Measurements from ENCODE around the gene DUSP3. TPM values are rescaled to one million over a fixed set of nuclear protein-coding genes. Genes with fewer than 3 reads are reported as not detected.
A peak's percentile ranks its signal among the peaks of the same experiment; 100 is the strongest.

The DUSP3 gene
- total and polyA plus RNA-seq, 11 donors = 208 to 363 (median 267) TPM

DNA sequence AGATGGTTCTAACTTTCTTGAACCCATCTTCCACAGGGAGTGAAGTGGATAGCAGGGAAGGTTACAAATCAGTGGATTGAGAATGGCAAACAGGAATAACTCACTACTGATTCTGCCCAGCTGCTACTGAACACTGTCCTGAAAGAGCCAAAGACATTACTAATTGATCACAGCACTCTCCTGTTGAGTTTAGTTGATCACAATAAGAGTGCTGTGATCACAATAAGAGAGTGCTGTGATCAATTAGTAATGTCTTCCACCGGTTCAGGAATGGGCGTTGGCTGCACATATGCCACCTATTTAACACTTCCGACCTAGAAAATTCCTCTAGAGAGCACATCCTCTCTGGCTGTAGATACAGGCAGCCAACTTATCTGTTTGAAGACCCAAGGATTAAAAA lies 12.8 kb upstream of the DUSP3 start:
- H3K4me1 ChIP-seq = peaks cover 0 to 10% (median 0%) of the 10 kb centered on the region in 12 donors
- H3K36me3 ChIP-seq = no peaks in the 10 kb centered on the region
- no peaks in the 10 kb centered on the region for H3K27me3 ChIP-seq
- no peak overlapping the region for H3K27ac ChIP-seq
- DNase-seq (no peak), ATAC-seq (peak; percentile 42 to 85 (median 73))
- intact Hi-C loops (cut with DNase I) = no loop called here
- WGBS, 4 donors = 7 to 18% (median 13%) methylated on average over 3 of the region's 3 CpGs
- TF ChIP-seq, protein P1, sequence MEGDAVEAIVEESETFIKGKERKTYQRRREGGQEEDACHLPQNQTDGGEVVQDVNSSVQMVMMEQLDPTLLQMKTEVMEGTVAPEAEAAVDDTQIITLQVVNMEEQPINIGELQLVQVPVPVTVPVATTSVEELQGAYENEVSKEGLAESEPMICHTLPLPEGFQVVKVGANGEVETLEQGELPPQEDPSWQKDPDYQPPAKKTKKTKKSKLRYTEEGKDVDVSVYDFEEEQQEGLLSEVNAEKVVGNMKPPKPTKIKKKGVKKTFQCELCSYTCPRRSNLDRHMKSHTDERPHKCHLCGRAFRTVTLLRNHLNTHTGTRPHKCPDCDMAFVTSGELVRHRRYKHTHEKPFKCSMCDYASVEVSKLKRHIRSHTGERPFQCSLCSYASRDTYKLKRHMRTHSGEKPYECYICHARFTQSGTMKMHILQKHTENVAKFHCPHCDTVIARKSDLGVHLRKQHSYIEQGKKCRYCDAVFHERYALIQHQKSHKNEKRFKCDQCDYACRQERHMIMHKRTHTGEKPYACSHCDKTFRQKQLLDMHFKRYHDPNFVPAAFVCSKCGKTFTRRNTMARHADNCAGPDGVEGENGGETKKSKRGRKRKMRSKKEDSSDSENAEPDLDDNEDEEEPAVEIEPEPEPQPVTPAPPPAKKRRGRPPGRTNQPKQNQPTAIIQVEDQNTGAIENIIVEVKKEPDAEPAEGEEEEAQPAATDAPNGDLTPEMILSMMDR (IDR thresholded peaks at IDR 0.05) = no peak
- TF ChIP-seq POLR2A (IDR thresholded peaks at IDR 0.05) = no peak
- no peak overlapping the region for H3K4me3 ChIP-seq
- H3K9me3 ChIP-seq = no peaks in the 10 kb centered on the region

DNA sequence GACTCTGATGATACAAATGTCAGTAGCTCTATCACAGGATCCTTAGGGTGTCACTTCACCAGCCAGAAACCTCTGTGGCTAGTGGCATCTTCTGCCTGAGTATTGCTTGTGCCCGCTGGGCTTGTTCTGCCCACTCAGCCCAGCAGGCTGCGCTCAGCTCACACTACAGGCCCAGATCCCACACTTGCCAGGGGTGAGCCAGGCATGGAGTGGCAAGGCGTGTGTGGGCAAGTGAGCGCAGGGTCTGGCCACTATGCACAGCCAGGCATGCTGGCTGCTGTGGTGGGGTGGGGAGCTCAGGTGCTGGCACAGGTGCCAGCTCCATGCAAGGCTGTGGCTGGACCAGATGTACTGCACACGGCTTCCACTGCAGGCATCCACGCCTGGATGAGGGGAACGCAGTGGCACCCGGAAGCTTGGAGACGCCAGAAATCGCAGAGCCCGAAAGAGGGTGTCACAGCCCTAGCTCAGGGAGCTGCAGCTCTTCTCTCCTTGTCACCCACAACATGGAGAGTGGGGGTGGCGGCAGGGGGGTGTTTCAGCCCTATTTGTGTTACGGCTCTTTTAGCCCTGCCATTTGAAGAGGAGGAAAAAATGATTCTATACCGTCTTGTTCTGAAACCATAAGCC lies 11.6 kb upstream of the DUSP3 start:
- no peak for DNase-seq
- Histone ChIP-seq H3K27me3 (no peaks in the 10 kb centered on the region), H3K9me3 (no peaks in the 10 kb centered on the region), H3K36me3 (no peaks in the 10 kb centered on the region), H3K4me3 (no peak overlapping the region), H3K27ac (no peak overlapping the region), H3K4me1 (peaks cover 0 to 10% (median 0%) of the 10 kb centered on the region in 12 donors)
- TF ChIP-seq, protein P1 (IDR thresholded peaks at IDR 0.05) = no peak
- no peak for TF ChIP-seq POLR2A (IDR thresholded peaks at IDR 0.05)
- intact Hi-C loops (cut with DNase I) = no loop called here
- 87 to 96% (median 91%) methylated on average over 11 to 14 of the region's 14 CpGs for WGBS, 4 donors
- peak in 3 of 4 donors; percentile 26 to 58 (median 28) for ATAC-seq

DNA sequence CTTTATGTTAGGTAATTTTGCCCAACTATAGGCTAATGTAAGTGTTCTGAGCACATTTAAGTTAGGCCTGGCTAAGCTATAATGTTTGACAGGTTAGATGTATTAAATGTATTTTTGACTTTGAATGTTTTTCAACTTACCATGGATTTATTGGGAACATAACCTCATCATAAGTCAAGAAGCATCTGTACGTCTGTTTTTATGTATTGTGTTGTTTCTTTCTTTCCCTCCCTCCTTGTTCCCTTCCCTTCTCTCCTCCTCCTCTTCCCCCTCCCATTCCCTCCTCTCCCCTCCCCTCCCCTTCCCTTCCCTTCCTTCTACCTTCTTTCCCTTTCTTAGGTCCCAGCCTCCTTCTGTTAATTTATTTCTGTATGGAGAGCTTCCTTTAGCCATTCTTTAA lies 10.7 kb upstream of the DUSP3 start:
- no peak overlapping the region for H3K27ac ChIP-seq

DNA sequence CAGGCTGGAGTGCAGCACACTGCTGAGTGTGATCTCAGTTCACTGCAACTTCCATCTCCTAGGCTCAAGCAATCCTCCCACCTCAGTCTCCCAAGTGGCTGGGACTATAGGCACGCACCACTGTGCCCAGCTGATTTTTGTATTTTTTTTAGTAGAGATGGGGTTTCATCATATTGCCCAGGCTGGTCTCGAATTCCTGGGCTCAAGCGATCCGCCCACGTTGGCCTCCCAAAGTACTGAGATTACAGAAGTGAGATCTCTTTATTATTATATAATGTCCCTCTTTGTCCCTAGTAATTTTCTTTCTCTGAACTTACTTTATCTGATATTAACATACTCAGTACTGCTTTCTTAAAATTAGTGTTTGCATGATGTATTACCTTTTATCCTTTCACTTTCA lies 9.8 kb upstream of the DUSP3 start:
- H3K9me3 ChIP-seq = no peaks in the 10 kb centered on the region
- no peak for TF ChIP-seq POLR2A (IDR thresholded peaks at IDR 0.05)
- TF ChIP-seq, protein P1 (IDR thresholded peaks at IDR 0.05) = no peak
- H3K27me3 ChIP-seq = no peaks in the 10 kb centered on the region
- H3K27ac ChIP-seq = no peak overlapping the region
- no peaks in the 10 kb centered on the region for H3K36me3 ChIP-seq
- ATAC-seq (no peak), DNase-seq (no peak)
- H3K4me1 ChIP-seq = peaks cover 0 to 12% (median 0%) of the 10 kb centered on the region in 12 donors
- no peak overlapping the region for H3K4me3 ChIP-seq
- intact Hi-C loops (cut with DNase I) = loop anchor here in 1 of 10 donors (10.0 kb wide), 1 partner anchor 46 kb away; the partner anchor contains the start of gene MPP3
- WGBS, 4 donors = 87 to 92% (median 90%) methylated on average over 5 of the region's 5 CpGs

More for the DNA sequence above, 10.7 kb upstream of the DUSP3 start:
- DNase-seq (no peak), ATAC-seq (no peak)
- H3K9me3 ChIP-seq = no peaks in the 10 kb centered on the region
- H3K4me3 ChIP-seq = no peak overlapping the region
- WGBS, 4 donors = 82 to 94% (median 90%) methylated on average over 1 of the region's 1 CpG
- no peaks in the 10 kb centered on the region for H3K27me3 ChIP-seq
- H3K4me1 ChIP-seq = peaks cover 0 to 10% (median 0%) of the 10 kb centered on the region in 12 donors
- no peaks in the 10 kb centered on the region for H3K36me3 ChIP-seq
- intact Hi-C loops (cut with DNase I) = loop anchor here in 1 of 10 donors (10.0 kb wide), 1 partner anchor 45 kb away; the partner anchor contains the start of gene MPP3
- TF ChIP-seq, protein P1 (IDR thresholded peaks at IDR 0.05) = no peak
- no peak for TF ChIP-seq POLR2A (IDR thresholded peaks at IDR 0.05)

Data from heart left ventricle (tissue), 16 donors.